Measurements from ENCODE around the gene COL1A1. TPM values are rescaled to one million over a fixed set of nuclear protein-coding genes. Genes with fewer than 3 reads are reported as not detected.
A peak's percentile ranks its signal among the peaks of the same experiment; 100 is the strongest.

COL1A1 gene
- total and polyA plus RNA-seq, 2 of the 13 experiments (the other 11 are each of a cell fraction or from before 2014, with no cell fraction given) = 0.05 TPM; not detected in 1

- TF ChIP-seq JUNB (CRISPR knock-in tag; IDR thresholded peaks at IDR 0.05; ENCODE audit: borderline replicate concordance) (no peak), SYNCRIP (IDR thresholded peaks at IDR 0.05; ENCODE audit: insufficient read depth, low read depth, low read length) (no peak), NR2F2 (IDR thresholded peaks at IDR 0.05; ENCODE audit: borderline replicate concordance, low read depth) (0 out of 2 replicates have a peak, but pooled peaks have one; percentile 40), ZNF746 (CRISPR knock-in tag; IDR thresholded peaks at IDR 0.05) (no peak), ZNF883 (CRISPR knock-in tag; IDR thresholded peaks at IDR 0.05; ENCODE audit: not compliant biosample characterization) (no peak), TMF1 (CRISPR knock-in tag; IDR thresholded peaks at IDR 0.05; ENCODE audit: low read depth) (no peak), MLX (CRISPR knock-in tag; IDR thresholded peaks at IDR 0.05) (no peak), GATAD2A (CRISPR knock-in tag; IDR thresholded peaks at IDR 0.05) (peak; percentile 31; the same call in 1 of the 2 replicates), ZNF768 (CRISPR knock-in tag; IDR thresholded peaks at IDR 0.05) (peak; percentile 47; the same call in 1 of the 2 replicates), SPEN (CRISPR knock-in tag; IDR thresholded peaks at IDR 0.05; ENCODE audit: low read depth) (peak; percentile 33; the same call in 1 of the 2 replicates), ZBTB39 (CRISPR knock-in tag; IDR thresholded peaks at IDR 0.05) (no peak), MAF1 (CRISPR knock-in tag; IDR thresholded peaks at IDR 0.05; ENCODE audit: borderline replicate concordance) (no peak), THAP11 (CRISPR knock-in tag; IDR thresholded peaks at IDR 0.05) (no peak), FOXK2 (IDR thresholded peaks at IDR 0.05) (no peak), CCAR2 (optimal IDR thresholded peaks at IDR 0.05; ENCODE audit: low read depth, low read length) (no peak), ZNF512B (CRISPR knock-in tag; IDR thresholded peaks at IDR 0.05; ENCODE audit: borderline replicate concordance) (no peak), ETV5 (CRISPR knock-in tag; IDR thresholded peaks at IDR 0.05; ENCODE audit: borderline replicate concordance) (no peak), ZMYM2 (CRISPR knock-in tag; IDR thresholded peaks at IDR 0.05) (peak; percentile 57; the same call in 1 of the 2 replicates), KDM5B (CRISPR knock-in tag; IDR thresholded peaks at IDR 0.05; ENCODE audit: borderline replicate concordance) (peak; percentile 52; the same call in 1 of the 2 replicates), CEBPG (CRISPR knock-in tag; IDR thresholded peaks at IDR 0.05) (peak; percentile 65), NPAS2 (CRISPR knock-in tag; IDR thresholded peaks at IDR 0.05; ENCODE audit: borderline replicate concordance) (no peak), ZHX1 (CRISPR knock-in tag; IDR thresholded peaks at IDR 0.05; ENCODE audit: low read depth) (no peak), ZSCAN25 (CRISPR knock-in tag; IDR thresholded peaks at IDR 0.05) (0 out of 2 replicates have a peak, but pooled peaks have one; percentile 54), ZNF605 (CRISPR knock-in tag; IDR thresholded peaks at IDR 0.05) (peak; percentile 76; the same call in 1 of the 2 replicates)
Observed at GRCh38 chr17:50219939-50220465, 18.6 kb upstream of the COL1A1 start (continued).
